ENCODE data around the gene ZBTB16.

DNA sequence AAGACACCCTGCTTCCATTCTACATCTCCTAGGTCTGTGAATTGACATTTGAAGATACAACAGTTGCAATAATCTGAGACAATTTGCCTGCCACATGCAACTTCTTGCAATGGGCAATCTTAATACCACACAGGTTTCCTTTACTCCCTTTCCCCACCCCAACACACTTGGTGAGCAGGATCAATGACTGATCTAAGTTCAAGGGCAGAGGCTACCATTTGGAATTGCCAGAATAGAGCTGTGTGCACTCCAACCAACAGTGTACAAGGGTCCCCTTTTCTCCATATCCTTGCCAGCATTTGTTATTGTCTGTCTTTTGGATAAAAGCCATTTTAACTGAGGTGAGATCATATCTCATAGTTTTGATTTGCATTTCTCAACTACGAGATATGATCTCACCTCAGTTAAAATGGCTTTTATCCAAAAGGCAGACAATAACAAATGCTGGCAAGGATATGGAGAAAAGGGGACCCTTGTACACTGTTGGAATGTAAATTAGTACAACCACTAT is 233.7 kb downstream of the ZBTB16 start:
- no peak for TF ChIP-seq CTCF (IDR thresholded peaks at IDR 0.05)
- TF ChIP-seq EZH2 (IDR thresholded peaks at IDR 0.05): no peak
- TF ChIP-seq EZH2phosphoT487 (IDR thresholded peaks at IDR 0.05): no peak

Measured in neural progenitor cell (in vitro differentiated cells).